ENCODE results near the gene C7orf57. TPM values are rescaled to one million over a fixed set of nuclear protein-coding genes. Genes with fewer than 3 reads are reported as not detected.

C7orf57 gene
- total RNA-seq, 1 experiment from 2014 or later = 0.90 TPM

- H3K27me3 Mint-ChIP-seq (ENCODE audit: low read depth) = no peaks in the 10 kb centered on the region
- H3K9me3 Mint-ChIP-seq = peaks cover 32% of the 10 kb centered on the region
- ATAC-seq = no peak
- peaks cover 5% of the 10 kb centered on the region; the same call in 1 of the 2 replicates for H3K36me3 Mint-ChIP-seq
- no peak overlapping the region for H3K27ac Mint-ChIP-seq
- no peaks in the 10 kb centered on the region for H3K4me1 Mint-ChIP-seq
- TF ChIP-seq ZNF138 (CRISPR knock-in tag; conservative IDR thresholded peaks at IDR 0.05) = no peak
- TF ChIP-seq, protein P1, sequence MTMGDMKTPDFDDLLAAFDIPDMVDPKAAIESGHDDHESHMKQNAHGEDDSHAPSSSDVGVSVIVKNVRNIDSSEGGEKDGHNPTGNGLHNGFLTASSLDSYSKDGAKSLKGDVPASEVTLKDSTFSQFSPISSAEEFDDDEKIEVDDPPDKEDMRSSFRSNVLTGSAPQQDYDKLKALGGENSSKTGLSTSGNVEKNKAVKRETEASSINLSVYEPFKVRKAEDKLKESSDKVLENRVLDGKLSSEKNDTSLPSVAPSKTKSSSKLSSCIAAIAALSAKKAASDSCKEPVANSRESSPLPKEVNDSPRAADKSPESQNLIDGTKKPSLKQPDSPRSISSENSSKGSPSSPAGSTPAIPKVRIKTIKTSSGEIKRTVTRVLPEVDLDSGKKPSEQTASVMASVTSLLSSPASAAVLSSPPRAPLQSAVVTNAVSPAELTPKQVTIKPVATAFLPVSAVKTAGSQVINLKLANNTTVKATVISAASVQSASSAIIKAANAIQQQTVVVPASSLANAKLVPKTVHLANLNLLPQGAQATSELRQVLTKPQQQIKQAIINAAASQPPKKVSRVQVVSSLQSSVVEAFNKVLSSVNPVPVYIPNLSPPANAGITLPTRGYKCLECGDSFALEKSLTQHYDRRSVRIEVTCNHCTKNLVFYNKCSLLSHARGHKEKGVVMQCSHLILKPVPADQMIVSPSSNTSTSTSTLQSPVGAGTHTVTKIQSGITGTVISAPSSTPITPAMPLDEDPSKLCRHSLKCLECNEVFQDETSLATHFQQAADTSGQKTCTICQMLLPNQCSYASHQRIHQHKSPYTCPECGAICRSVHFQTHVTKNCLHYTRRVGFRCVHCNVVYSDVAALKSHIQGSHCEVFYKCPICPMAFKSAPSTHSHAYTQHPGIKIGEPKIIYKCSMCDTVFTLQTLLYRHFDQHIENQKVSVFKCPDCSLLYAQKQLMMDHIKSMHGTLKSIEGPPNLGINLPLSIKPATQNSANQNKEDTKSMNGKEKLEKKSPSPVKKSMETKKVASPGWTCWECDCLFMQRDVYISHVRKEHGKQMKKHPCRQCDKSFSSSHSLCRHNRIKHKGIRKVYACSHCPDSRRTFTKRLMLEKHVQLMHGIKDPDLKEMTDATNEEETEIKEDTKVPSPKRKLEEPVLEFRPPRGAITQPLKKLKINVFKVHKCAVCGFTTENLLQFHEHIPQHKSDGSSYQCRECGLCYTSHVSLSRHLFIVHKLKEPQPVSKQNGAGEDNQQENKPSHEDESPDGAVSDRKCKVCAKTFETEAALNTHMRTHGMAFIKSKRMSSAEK (CRISPR knock-in tag; IDR thresholded peaks at IDR 0.05; ENCODE audit: borderline replicate concordance) = no peak
- no peak for TF ChIP-seq PRDM15 (CRISPR knock-in tag; IDR thresholded peaks at IDR 0.05)
- no peak for TF ChIP-seq E2F4 (CRISPR knock-in tag; IDR thresholded peaks at IDR 0.05; ENCODE audit: borderline replicate concordance, low read depth)
- TF ChIP-seq ZNF121 (CRISPR knock-in tag; IDR thresholded peaks at IDR 0.05) = no peak
- no peak for TF ChIP-seq TEAD1 (CRISPR knock-in tag; IDR thresholded peaks at IDR 0.05)
- TF ChIP-seq ESRRA (CRISPR knock-in tag; IDR thresholded peaks at IDR 0.05; ENCODE audit: borderline replicate concordance) = no peak
- no peak for TF ChIP-seq ZNF396 (CRISPR knock-in tag; IDR thresholded peaks at IDR 0.05; ENCODE audit: borderline replicate concordance)
- TF ChIP-seq ATF1 (CRISPR knock-in tag; IDR thresholded peaks at IDR 0.05) = no peak
- no peak for TF ChIP-seq ZNF671 (CRISPR knock-in tag; IDR thresholded peaks at IDR 0.05)
- no peak for TF ChIP-seq JUN (CRISPR knock-in tag; IDR thresholded peaks at IDR 0.05)
- TF ChIP-seq ZSCAN18 (CRISPR knock-in tag; IDR thresholded peaks at IDR 0.05) = no peak
- no peak for TF ChIP-seq IRF2 (CRISPR knock-in tag; IDR thresholded peaks at IDR 0.05; ENCODE audit: borderline replicate concordance, low read depth)
- TF ChIP-seq, protein P2, sequence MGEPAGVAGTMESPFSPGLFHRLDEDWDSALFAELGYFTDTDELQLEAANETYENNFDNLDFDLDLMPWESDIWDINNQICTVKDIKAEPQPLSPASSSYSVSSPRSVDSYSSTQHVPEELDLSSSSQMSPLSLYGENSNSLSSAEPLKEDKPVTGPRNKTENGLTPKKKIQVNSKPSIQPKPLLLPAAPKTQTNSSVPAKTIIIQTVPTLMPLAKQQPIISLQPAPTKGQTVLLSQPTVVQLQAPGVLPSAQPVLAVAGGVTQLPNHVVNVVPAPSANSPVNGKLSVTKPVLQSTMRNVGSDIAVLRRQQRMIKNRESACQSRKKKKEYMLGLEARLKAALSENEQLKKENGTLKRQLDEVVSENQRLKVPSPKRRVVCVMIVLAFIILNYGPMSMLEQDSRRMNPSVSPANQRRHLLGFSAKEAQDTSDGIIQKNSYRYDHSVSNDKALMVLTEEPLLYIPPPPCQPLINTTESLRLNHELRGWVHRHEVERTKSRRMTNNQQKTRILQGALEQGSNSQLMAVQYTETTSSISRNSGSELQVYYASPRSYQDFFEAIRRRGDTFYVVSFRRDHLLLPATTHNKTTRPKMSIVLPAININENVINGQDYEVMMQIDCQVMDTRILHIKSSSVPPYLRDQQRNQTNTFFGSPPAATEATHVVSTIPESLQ (CRISPR knock-in tag; IDR thresholded peaks at IDR 0.05) = no peak
- TF ChIP-seq ZNF263 (CRISPR knock-in tag; IDR thresholded peaks at IDR 0.05; ENCODE audit: low read depth) = no peak
- no peak for TF ChIP-seq FOXK1 (CRISPR knock-in tag; IDR thresholded peaks at IDR 0.05)
- no peak for TF ChIP-seq ZNF416 (CRISPR knock-in tag; IDR thresholded peaks at IDR 0.05)
- no peak for TF ChIP-seq NFE2L1 (CRISPR knock-in tag; IDR thresholded peaks at IDR 0.05)
- TF ChIP-seq, protein P3, sequence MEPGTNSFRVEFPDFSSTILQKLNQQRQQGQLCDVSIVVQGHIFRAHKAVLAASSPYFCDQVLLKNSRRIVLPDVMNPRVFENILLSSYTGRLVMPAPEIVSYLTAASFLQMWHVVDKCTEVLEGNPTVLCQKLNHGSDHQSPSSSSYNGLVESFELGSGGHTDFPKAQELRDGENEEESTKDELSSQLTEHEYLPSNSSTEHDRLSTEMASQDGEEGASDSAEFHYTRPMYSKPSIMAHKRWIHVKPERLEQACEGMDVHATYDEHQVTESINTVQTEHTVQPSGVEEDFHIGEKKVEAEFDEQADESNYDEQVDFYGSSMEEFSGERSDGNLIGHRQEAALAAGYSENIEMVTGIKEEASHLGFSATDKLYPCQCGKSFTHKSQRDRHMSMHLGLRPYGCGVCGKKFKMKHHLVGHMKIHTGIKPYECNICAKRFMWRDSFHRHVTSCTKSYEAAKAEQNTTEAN (CRISPR knock-in tag; IDR thresholded peaks at IDR 0.05) = no peak
- ChIA-PET CTCF (no interaction called here), POLR2A (no interaction called here)
- no peak overlapping the region for H3K4me3 Mint-ChIP-seq
- no peak for DNase-seq (ENCODE audit: low spot score)
These were observed 24.4 kb downstream of the C7orf57 start for GRCh38 chr7:48059706-48060105.

All from WTC11 (cell line).